ENCODE results near the gene SMNDC1. TPM values are rescaled to one million over a fixed set of nuclear protein-coding genes. Genes with fewer than 3 reads are reported as not detected.

The SMNDC1 gene
- total RNA-seq, 1 donor from 2014 or later: 31.5 TPM

DNA sequence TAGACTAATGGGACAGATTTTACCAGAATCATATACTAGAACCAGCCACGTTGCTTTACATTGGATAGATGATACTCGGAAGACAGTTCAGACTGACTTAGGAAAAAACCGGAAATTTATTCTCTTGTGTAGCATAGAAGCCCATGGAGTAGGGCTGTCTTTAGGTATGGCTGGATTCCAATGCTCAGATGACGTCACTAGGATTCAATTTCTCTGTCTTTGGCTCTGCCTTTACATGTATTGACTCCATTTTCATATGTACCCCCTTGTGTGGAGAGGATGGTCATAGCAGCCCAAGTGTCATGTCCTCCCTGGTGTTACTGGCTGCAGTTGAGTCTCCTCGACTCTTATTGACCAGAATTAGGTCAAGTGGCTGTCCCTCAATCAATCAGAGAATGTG is 39.2 kb upstream of the SMNDC1 start:
- Histone ChIP-seq H3K4me1 (no peaks in the 10 kb centered on the region), H3K4me3 (no peak overlapping the region), H3K9me3 (no peaks in the 10 kb centered on the region), H3K36me3 (no peaks in the 10 kb centered on the region), H3K27ac (no peak overlapping the region), H3K27me3 (ENCODE audit: low read depth) (no peaks in the 10 kb centered on the region)
- DNase-seq: no peak
- TF ChIP-seq, protein P1, sequence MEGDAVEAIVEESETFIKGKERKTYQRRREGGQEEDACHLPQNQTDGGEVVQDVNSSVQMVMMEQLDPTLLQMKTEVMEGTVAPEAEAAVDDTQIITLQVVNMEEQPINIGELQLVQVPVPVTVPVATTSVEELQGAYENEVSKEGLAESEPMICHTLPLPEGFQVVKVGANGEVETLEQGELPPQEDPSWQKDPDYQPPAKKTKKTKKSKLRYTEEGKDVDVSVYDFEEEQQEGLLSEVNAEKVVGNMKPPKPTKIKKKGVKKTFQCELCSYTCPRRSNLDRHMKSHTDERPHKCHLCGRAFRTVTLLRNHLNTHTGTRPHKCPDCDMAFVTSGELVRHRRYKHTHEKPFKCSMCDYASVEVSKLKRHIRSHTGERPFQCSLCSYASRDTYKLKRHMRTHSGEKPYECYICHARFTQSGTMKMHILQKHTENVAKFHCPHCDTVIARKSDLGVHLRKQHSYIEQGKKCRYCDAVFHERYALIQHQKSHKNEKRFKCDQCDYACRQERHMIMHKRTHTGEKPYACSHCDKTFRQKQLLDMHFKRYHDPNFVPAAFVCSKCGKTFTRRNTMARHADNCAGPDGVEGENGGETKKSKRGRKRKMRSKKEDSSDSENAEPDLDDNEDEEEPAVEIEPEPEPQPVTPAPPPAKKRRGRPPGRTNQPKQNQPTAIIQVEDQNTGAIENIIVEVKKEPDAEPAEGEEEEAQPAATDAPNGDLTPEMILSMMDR (IDR thresholded peaks at IDR 0.05): no peak
- no peak for ATAC-seq
- intact Hi-C loops (cut with DNase I): no loop called here

DNA sequence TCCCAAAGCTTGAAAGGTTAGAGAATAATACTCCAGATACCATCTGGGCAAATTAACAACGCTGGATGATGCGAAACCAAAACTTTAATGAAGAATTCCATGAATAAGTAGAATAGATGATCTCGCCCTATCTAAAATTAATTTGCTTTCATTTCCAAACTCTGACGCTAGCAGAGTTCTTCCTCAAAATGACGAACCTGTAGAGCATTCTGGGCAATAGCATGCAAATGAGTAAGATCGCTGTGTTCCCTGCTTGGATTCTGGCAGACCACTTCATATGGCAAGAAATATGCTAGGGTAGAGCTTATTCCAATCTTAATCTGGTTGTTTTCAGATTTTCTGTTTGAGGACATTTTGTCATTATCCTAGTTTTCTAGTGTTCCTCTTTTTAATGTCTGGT is 36.1 kb upstream of the SMNDC1 start:
- no peak for ATAC-seq
- Histone ChIP-seq H3K36me3 (no peaks in the 10 kb centered on the region), H3K9me3 (no peaks in the 10 kb centered on the region), H3K4me3 (no peak overlapping the region), H3K27ac (no peak overlapping the region), H3K27me3 (ENCODE audit: low read depth) (no peaks in the 10 kb centered on the region), H3K4me1 (peaks cover 3% of the 10 kb centered on the region)
- no peak for DNase-seq
- intact Hi-C loops (cut with DNase I): no loop called here
- TF ChIP-seq, protein P1 (IDR thresholded peaks at IDR 0.05): no peak

DNA sequence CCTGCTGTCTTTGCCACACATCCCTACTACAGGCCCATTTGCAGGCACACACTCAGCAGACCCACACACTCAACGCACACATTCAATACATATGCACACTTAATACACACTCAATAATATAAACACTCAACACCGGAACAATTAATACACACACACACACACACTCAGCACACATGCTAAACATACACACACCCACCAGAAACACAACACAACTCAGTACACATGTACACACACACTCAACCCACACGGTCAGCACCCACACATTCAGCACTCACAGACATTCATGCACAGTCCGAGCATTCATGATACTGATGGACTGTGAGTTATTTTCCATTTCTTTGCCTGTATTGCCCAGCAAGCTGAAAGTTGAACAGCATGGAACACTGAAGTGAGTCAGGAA is 35.4 kb upstream of the SMNDC1 start:
- no peaks in the 10 kb centered on the region for H3K36me3 ChIP-seq
- no peak overlapping the region for H3K4me3 ChIP-seq
- no peak for DNase-seq
- no peak overlapping the region for H3K27ac ChIP-seq
- H3K4me1 ChIP-seq: peaks cover 9% of the 10 kb centered on the region
- TF ChIP-seq, protein P1 (IDR thresholded peaks at IDR 0.05): no peak
- H3K9me3 ChIP-seq: no peaks in the 10 kb centered on the region
- intact Hi-C loops (cut with DNase I): no loop called here
- no peaks in the 10 kb centered on the region for H3K27me3 ChIP-seq (ENCODE audit: low read depth)
- no peak for ATAC-seq

DNA sequence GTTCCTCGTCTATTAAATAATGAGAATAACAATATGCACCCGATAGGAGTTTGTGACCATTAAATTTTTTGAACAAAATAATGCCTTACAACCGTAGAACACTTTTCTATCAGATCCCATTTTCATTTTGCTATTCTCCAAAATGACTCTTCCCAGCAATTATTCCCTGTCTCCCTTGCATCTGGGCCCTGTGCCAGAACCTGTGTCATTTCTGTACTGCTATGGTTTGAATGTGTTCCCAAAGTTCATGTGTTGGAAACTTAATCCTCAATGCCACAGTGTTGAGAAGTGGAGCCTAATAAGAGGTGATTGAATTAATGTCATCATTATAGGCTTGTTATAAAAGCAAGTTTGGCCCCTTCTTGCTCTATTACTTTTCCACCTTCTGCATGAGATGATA is 33.2 kb upstream of the SMNDC1 start:
- Histone ChIP-seq H3K36me3 (no peaks in the 10 kb centered on the region), H3K27ac (no peak overlapping the region), H3K4me3 (no peak overlapping the region), H3K9me3 (no peaks in the 10 kb centered on the region), H3K4me1 (peaks cover 9% of the 10 kb centered on the region), H3K27me3 (ENCODE audit: low read depth) (no peaks in the 10 kb centered on the region)
- TF ChIP-seq, protein P1 (IDR thresholded peaks at IDR 0.05): no peak
- ATAC-seq (no peak), DNase-seq (no peak)
- intact Hi-C loops (cut with DNase I): no loop called here

DNA sequence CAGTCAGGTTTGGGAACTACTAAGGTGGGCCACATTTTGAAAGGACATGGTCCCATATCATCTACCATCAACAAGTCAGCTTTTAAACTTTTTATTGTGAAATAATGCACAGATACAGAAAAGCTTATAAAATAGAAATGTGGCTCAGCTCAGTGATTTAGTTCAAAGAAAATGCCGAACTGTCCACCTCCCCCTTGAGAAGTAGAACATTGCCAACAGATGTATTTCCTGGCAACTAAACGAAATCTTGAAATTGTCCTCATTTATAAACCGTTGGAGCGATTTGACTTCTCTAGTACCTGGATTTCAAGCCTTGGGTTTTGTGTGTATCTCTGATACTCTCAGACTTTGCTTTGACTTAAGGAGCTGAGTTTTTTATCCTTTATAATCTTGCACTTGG is 32.7 kb upstream of the SMNDC1 start:
- H3K27me3 ChIP-seq (ENCODE audit: low read depth): no peaks in the 10 kb centered on the region
- no peak overlapping the region for H3K27ac ChIP-seq
- TF ChIP-seq, protein P1 (IDR thresholded peaks at IDR 0.05): no peak

More for the DNA sequence above, 32.7 kb upstream of the SMNDC1 start:
- DNase-seq: no peak
- Histone ChIP-seq H3K4me3 (no peak overlapping the region), H3K36me3 (no peaks in the 10 kb centered on the region), H3K9me3 (no peaks in the 10 kb centered on the region), H3K4me1 (peaks cover 9% of the 10 kb centered on the region)
- no peak for ATAC-seq
- intact Hi-C loops (cut with DNase I): no loop called here

All from lower lobe of right lung (tissue), 2 donors.